Heart right ventricle (tissue), 16 donors: ENCODE results near the gene CNIH3. TPM values are rescaled to one million over a fixed set of nuclear protein-coding genes. Genes with fewer than 3 reads are reported as not detected.

Source experiments
- ATAC-seq, 8 donors: fragments of 200-7000 bp; cut with Tn5 transposase; one replicate each; pipeline ENCODE4 v1.9.1; 2020; ENCODE audit warnings: mild to moderate bottlenecking in 8 of 8, moderate library complexity in 8 of 8, moderate number of reproducible peaks in 1 of 8
- DNase-seq, 2 donors: peaks; one replicate each; pipeline ENCODE4 v3.0.0-alpha.2; 2020
- H3K27ac ChIP-seq, 10 donors: fragments of 200-600 bp; sonication (generic) in 2 of 10; one replicate each; pipeline versions ENCODE4 v1.5.0 to v1.8.0; 2020 to 2022; ENCODE audit warnings: mild to moderate bottlenecking in 3 of 10
- H3K27me3 ChIP-seq, 7 donors: fragments of 200-600 bp; one replicate each; pipeline ENCODE4 v1.8.0; 2021 to 2022; ENCODE audit warnings: mild to moderate bottlenecking in 2 of 7
- H3K36me3 ChIP-seq, 9 donors: fragments of 200-600 bp; sonication (generic) in 1 of 9; one replicate each; pipeline versions ENCODE4 v1.5.0 to v1.8.0; 2020 to 2022; ENCODE audit warnings: mild to moderate bottlenecking in 2 of 9
- H3K4me1 ChIP-seq, 9 donors: fragments of 200-600 bp; sonication (generic) in 1 of 9; one replicate each; pipeline versions ENCODE4 v1.5.0 to v1.8.0; 2020 to 2022; ENCODE audit warnings: mild to moderate bottlenecking in 4 of 9
- H3K4me3 ChIP-seq, 10 donors: fragments of 200-600 bp; sonication (generic) in 2 of 10; one replicate each; pipeline versions ENCODE4 v1.5.0 to v1.8.0; 2020 to 2022; ENCODE audit warnings: mild to moderate bottlenecking in 7 of 10, moderate library complexity in 2 of 10
- H3K9me3 ChIP-seq, 11 donors: fragments of 200-600 bp in 10 of 11; sonication (generic) in 2 of 11; one replicate each; pipeline versions ENCODE4 v1.5.0 to v1.8.0; 2013 to 2022; ENCODE audit warnings: mild to moderate bottlenecking in 2 of 11, control low read depth in 1 of 11, moderate library complexity in 1 of 11
- CTCF ChIP-seq, 9 donors: fragments of 200-600 bp; sonication (generic) in 2 of 9; IDR thresholded peaks; one replicate each; pipeline versions ENCODE4 v1.5.0 to v1.8.0; 2021 to 2022; ENCODE audit warnings: antibody characterized with exemption in 9 of 9, mild to moderate bottlenecking in 5 of 9, moderate library complexity in 1 of 9
- WGBS, 2 donors: extraction: QIAGEN DNeasy Blood & Tissue Kit; methylation state at CpG; one replicate each; pipeline ENCODE4 v1.1.7; 2013; ENCODE audit warnings: inconsistent platforms in 1 of 2; 5-methylcytosine and 5-hydroxymethylcytosine counted together
- intact Hi-C, 10 donors: fragments of 100-400 bp; cut with DNase I; formaldehyde crosslinking; loops; one replicate each; pipeline versions ENCODE4 v1.11.1 to v1.14.2; 2022
- polyA plus RNA-seq, 2 donors: library from polyadenylated mRNA; stranded (reverse); fragments of 200-250 nt; gene quantifications; one replicate each; pipeline ENCODE4 v1.2.3, GENCODE V29; 2013
- total RNA-seq, 10 donors: library from RNA; stranded (reverse); fragmentation: NEBNext Ultra II Directional in 3 of 10; extraction: Animal tissue kit (Norgen Biotek cat#: 25700) in 3 of 10; gene quantifications; one replicate each; pipeline versions ENCODE4 v1.2.1 to v1.2.4, GENCODE V29; 2021 to 2023
- donor health status: Arrhythmogenic right ventricular cardiomyopathy.
- donor health status: ischemic (EF 13 %, LVEDD 7.1; RV severe dilation, severe dysfunction).
- donor health status: healthy with polysubstance abuse.
- donor health status: DM: no; HTN: yes; CAD: no.
- donor health status: DM: no; HTN: no; CAD: no.
- donor health status: ischemic (EF 25% LVEDD 6.9; RV normal size, moderate dysfunction).
- donor health status: ischemic (EF 25% LVEDD 5.7; RV mildly dilated, moderate dysfunction).
- donor health status: healthy.
- donor health status: DM: yes; HTN: yes; CAD: no.
- donor health status: Ischemic cardiomyopathy.
- donor health status: ischemic (EF 35%, LVEDD 5.7; RV mildly dilated, moderate dysfunction).
- donor health status: nonischemic (EF 11% LVEDD 7.7; RV severe dilation, severe dysfunction).
- donor health status: DM: yes; HTN: yes; CAD: no.
- donor health status: PGD.
- donor health status: ischemic (EF 29% LVEDD 5.4; RV normal size, mild dysfunction).
- donor health status: nonischemic (EF 23%, LVEDD 6.1; RV moderate dilation, normal function).

The CNIH3 gene
- total and polyA plus RNA-seq, 12 donors, result 0.28 to 1.8 (median 0.83) TPM

GRCh38 chr1:224779536-224779935, 163.4 kb downstream of the CNIH3 start:
- H3K27me3 ChIP-seq, result peaks cover 0 to 3% (median 0%) of the 10 kb centered on the region in 7 donors
- DNase-seq (no peak), ATAC-seq (no peak)
- H3K4me3 ChIP-seq, result no peak overlapping the region
- no peak for TF ChIP-seq CTCF (IDR thresholded peaks at IDR 0.05)
- intact Hi-C loops, result no loop called here
- H3K9me3 ChIP-seq, result no peaks in the 10 kb centered on the region
- H3K36me3 ChIP-seq, result no peaks in the 10 kb centered on the region
- no peak overlapping the region for H3K27ac ChIP-seq
- peaks cover 0 to 16% (median 3%) of the 10 kb centered on the region in 9 donors for H3K4me1 ChIP-seq

GRCh38 chr1:224780736-224781135, 164.6 kb downstream of the CNIH3 start:
- intact Hi-C loops, result no loop called here
- H3K4me3 ChIP-seq, result no peak overlapping the region
- H3K4me1 ChIP-seq, result peaks cover 0 to 22% (median 3%) of the 10 kb centered on the region in 9 donors
- no peaks in the 10 kb centered on the region for H3K36me3 ChIP-seq
- DNase-seq (no peak), ATAC-seq (no peak)
- 46 to 47% methylated on average over 5 of the region's 5 CpGs for WGBS, 2 donors
- H3K9me3 ChIP-seq, result no peaks in the 10 kb centered on the region
- TF ChIP-seq CTCF (IDR thresholded peaks at IDR 0.05), result no peak
- H3K27me3 ChIP-seq, result peaks cover 0 to 3% (median 0%) of the 10 kb centered on the region in 7 donors
- no peak overlapping the region for H3K27ac ChIP-seq

- DNase-seq (no peak), ATAC-seq (no peak)
- Histone ChIP-seq H3K4me1 (peaks cover 0 to 22% (median 3%) of the 10 kb centered on the region in 9 donors), H3K9me3 (no peaks in the 10 kb centered on the region), H3K36me3 (no peaks in the 10 kb centered on the region), H3K27me3 (peaks cover 0 to 3% (median 0%) of the 10 kb centered on the region in 7 donors), H3K4me3 (no peak overlapping the region), H3K27ac (no peak overlapping the region)
- no peak for TF ChIP-seq CTCF (IDR thresholded peaks at IDR 0.05)
- 81 to 82% methylated on average over 2 of the region's 2 CpGs for WGBS, 2 donors
- intact Hi-C loops, result loop anchor here in 1 of 10 donors (1.0 kb wide), 1 partner anchor 45 kb away; no protein-coding TSS in a partner anchor
Measured at GRCh38 chr1:224781800-224782199, 165.7 kb downstream of the CNIH3 start.

- H3K4me3 ChIP-seq, result no peak overlapping the region
- DNase-seq, result no peak
- H3K36me3 ChIP-seq, result no peaks in the 10 kb centered on the region
- H3K4me1 ChIP-seq, result peaks cover 0 to 22% (median 3%) of the 10 kb centered on the region in 9 donors
- no peak for TF ChIP-seq CTCF (IDR thresholded peaks at IDR 0.05)
- H3K9me3 ChIP-seq, result no peaks in the 10 kb centered on the region
- no peak for ATAC-seq
- peaks cover 0 to 3% (median 0%) of the 10 kb centered on the region in 7 donors for H3K27me3 ChIP-seq
- WGBS, 2 donors, result 80 to 88% methylated on average over 2 of the region's 2 CpGs
- intact Hi-C loops, result loop anchor here in 1 of 10 donors (1.0 kb wide), 1 partner anchor 46 kb away; no protein-coding TSS in a partner anchor
- H3K27ac ChIP-seq, result no peak overlapping the region
Measured at GRCh38 chr1:224782281-224783000, 166.3 kb downstream of the CNIH3 start.
